Measurements from ENCODE around the gene TMEM150C. TPM values are rescaled to one million over a fixed set of nuclear protein-coding genes. Genes with fewer than 3 reads are reported as not detected.

Gene TMEM150C
- total RNA-seq, 1 donor from 2014 or later: not detected

DNA sequence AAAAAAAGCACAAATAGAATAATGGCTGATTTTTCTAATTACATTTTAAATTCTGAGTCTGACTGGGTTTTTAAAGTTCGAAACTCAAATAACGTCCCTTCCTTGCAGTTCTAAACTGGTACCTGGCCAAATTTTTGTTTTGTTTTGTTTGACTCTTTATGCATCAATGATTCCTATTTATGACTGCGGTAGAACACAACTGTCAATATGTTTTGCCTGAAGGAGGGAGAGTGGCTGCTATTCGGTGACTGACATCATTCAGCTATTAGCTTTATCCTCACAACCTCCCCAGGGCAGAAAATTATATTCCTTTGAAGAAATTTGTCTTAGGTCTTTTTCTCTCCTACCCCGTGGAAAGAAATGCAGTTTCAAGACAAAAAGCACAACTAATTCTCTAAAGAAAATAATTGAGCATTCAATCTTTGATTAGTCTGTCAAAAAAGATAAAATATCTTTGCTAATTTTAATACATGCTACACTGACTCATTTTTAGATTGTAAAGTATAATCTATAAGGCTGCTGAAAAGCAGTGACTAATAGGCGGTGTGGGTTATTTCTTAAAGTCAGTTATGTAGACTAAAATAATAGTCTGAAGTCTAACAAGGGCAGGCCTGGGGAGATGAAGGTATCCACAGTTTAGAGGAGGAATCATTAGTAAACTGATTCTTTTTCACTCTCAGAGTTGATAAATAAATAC lies 61.9 kb downstream of the TMEM150C start:
- H3K9me3 Mint-ChIP-seq: no peaks in the 10 kb centered on the region
- H3K27me3 Mint-ChIP-seq (ENCODE audit: insufficient read depth): no peaks in the 10 kb centered on the region
- no peak for DNase-seq (ENCODE audit: low spot score)
- H3K4me1 Mint-ChIP-seq (ENCODE audit: low read depth): no peaks in the 10 kb centered on the region
- no peak overlapping the region for H3K4me3 Mint-ChIP-seq
- intact Hi-C loops (cut with micrococcal nuclease): no loop called here
- no peaks in the 10 kb centered on the region for H3K36me3 Mint-ChIP-seq (ENCODE audit: low read depth)
- H3K27ac Mint-ChIP-seq: no peak overlapping the region

GRCh38 chr4:82496349-82496748 lies 65.4 kb downstream of the TMEM150C start:
- no peak overlapping the region for H3K4me3 Mint-ChIP-seq
- no peak overlapping the region for H3K27ac Mint-ChIP-seq
- H3K27me3 Mint-ChIP-seq (ENCODE audit: insufficient read depth): no peaks in the 10 kb centered on the region
- H3K36me3 Mint-ChIP-seq (ENCODE audit: low read depth): no peaks in the 10 kb centered on the region
- H3K4me1 Mint-ChIP-seq (ENCODE audit: low read depth): no peaks in the 10 kb centered on the region
- intact Hi-C loops (cut with micrococcal nuclease): no loop called here
- no peak for DNase-seq (ENCODE audit: low spot score)
- no peaks in the 10 kb centered on the region for H3K9me3 Mint-ChIP-seq

DNA sequence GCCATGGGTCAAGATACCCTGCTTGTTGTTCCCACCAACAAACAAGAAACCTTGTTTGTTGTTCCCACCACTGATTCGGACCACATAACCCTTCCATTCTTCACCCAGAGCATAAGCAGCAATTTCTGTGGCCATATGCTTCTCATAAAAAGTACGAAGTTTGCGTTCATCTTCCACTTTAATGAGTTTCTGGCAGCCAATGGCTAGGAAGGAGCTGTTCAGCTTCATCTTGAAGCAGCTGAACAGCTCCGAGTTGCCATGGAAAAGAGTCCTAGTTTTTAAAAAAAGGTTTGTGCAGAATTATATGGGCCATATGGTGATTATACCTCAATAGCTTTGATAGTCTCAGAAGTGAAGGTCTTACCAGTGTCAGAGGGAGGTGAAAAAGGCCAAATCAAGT lies 66.1 kb downstream of the TMEM150C start:
- no peak for DNase-seq (ENCODE audit: low spot score)
- Mint-ChIP-seq H3K4me3 (no peak overlapping the region), H3K36me3 (ENCODE audit: low read depth) (no peaks in the 10 kb centered on the region), H3K9me3 (no peaks in the 10 kb centered on the region), H3K4me1 (ENCODE audit: low read depth) (no peaks in the 10 kb centered on the region), H3K27me3 (ENCODE audit: insufficient read depth) (no peaks in the 10 kb centered on the region), H3K27ac (no peak overlapping the region)
- intact Hi-C loops (cut with micrococcal nuclease): no loop called here

- no peaks in the 10 kb centered on the region for H3K27me3 Mint-ChIP-seq (ENCODE audit: insufficient read depth)
- no peaks in the 10 kb centered on the region for H3K4me1 Mint-ChIP-seq (ENCODE audit: low read depth)
- H3K27ac Mint-ChIP-seq: no peak overlapping the region
- no peak for DNase-seq (ENCODE audit: low spot score)
- peaks cover 2% of the 10 kb centered on the region for H3K36me3 Mint-ChIP-seq (ENCODE audit: low read depth)
- H3K4me3 Mint-ChIP-seq: no peak overlapping the region
- intact Hi-C loops (cut with micrococcal nuclease): no loop called here
- no peaks in the 10 kb centered on the region for H3K9me3 Mint-ChIP-seq
Observed at GRCh38 chr4:82493721-82494425, 67.9 kb downstream of the TMEM150C start.

- Mint-ChIP-seq H3K9me3 (no peaks in the 10 kb centered on the region), H3K27ac (no peak overlapping the region), H3K4me3 (no peak overlapping the region), H3K36me3 (ENCODE audit: low read depth) (peaks cover 2% of the 10 kb centered on the region), H3K27me3 (ENCODE audit: insufficient read depth) (no peaks in the 10 kb centered on the region), H3K4me1 (ENCODE audit: low read depth) (no peaks in the 10 kb centered on the region)
- intact Hi-C loops (cut with micrococcal nuclease): no loop called here
- no peak for DNase-seq (ENCODE audit: low spot score)
Observed at GRCh38 chr4:82491251-82491960, 70.4 kb downstream of the TMEM150C start.

DNA sequence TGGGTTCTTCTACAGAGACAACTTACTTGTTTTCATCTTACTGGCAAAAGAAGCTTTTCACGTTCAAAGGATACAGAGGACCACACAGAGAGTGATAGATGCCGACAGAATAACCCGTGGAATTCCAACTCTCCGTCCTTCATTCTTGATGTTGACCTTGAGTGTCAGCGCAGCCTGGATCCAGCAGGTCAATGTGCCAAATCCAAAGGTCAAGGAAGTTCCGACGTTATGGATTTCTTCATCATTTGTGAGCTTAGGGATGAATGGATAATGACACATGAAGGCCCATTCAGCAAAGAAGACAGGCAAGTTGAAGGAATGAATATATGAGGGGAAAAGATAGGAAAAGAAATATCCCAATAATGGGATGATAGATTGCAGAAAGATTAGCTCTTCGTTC lies 71.8 kb downstream of the TMEM150C start:
- Mint-ChIP-seq H3K27me3 (ENCODE audit: insufficient read depth) (no peaks in the 10 kb centered on the region), H3K27ac (no peak overlapping the region)

DNA sequence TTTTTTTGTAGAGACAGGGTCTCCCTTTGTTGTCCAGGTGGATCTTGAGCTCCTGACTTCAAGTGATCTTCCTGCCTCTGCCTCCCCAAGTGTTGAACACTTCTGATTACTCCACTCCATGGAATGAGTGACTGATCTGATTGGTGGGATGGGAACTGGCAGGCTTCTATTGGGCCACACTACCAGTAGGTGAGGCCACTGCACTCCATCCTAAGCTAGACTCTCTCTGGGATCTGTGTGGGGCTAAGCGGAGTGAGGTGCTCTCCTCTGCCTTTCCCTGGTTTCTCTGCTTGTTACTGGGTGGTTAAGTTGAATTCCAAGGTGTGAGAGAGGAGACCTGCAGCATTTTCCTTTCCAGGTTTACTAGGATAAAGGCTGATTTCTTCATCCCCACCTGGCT lies 72.7 kb downstream of the TMEM150C start:
- intact Hi-C loops (cut with micrococcal nuclease): no loop called here
- Mint-ChIP-seq H3K27ac (no peak overlapping the region), H3K9me3 (no peaks in the 10 kb centered on the region), H3K27me3 (ENCODE audit: insufficient read depth) (no peaks in the 10 kb centered on the region), H3K36me3 (ENCODE audit: low read depth) (peaks cover 5% of the 10 kb centered on the region), H3K4me3 (no peak overlapping the region), H3K4me1 (ENCODE audit: low read depth) (no peaks in the 10 kb centered on the region)
- no peak for DNase-seq (ENCODE audit: low spot score)

More for the DNA sequence above, 71.8 kb downstream of the TMEM150C start:
- no peak for DNase-seq (ENCODE audit: low spot score)
- intact Hi-C loops (cut with micrococcal nuclease): no loop called here
- Mint-ChIP-seq H3K4me1 (ENCODE audit: low read depth) (no peaks in the 10 kb centered on the region), H3K9me3 (no peaks in the 10 kb centered on the region), H3K4me3 (no peak overlapping the region), H3K36me3 (ENCODE audit: low read depth) (peaks cover 4% of the 10 kb centered on the region)

- no peaks in the 10 kb centered on the region for H3K27me3 Mint-ChIP-seq (ENCODE audit: insufficient read depth)
- no peaks in the 10 kb centered on the region for H3K9me3 Mint-ChIP-seq
- H3K36me3 Mint-ChIP-seq (ENCODE audit: low read depth): peaks cover 8% of the 10 kb centered on the region
Observed at GRCh38 chr4:82484996-82485783, 76.6 kb downstream of the TMEM150C start.

GRCh38 chr4:82482387-82482786 lies 79.4 kb downstream of the TMEM150C start:
- Mint-ChIP-seq H3K4me3 (no peak overlapping the region), H3K36me3 (ENCODE audit: low read depth) (peaks cover 10% of the 10 kb centered on the region), H3K27ac (no peak overlapping the region), H3K4me1 (ENCODE audit: low read depth) (no peaks in the 10 kb centered on the region), H3K27me3 (ENCODE audit: insufficient read depth) (no peaks in the 10 kb centered on the region), H3K9me3 (no peaks in the 10 kb centered on the region)
- no peak for DNase-seq (ENCODE audit: low spot score)
- intact Hi-C loops (cut with micrococcal nuclease): no loop called here

More at GRCh38 chr4:82484996-82485783, 76.6 kb downstream of the TMEM150C start:
- no peak for DNase-seq (ENCODE audit: low spot score)
- no peak overlapping the region for H3K4me3 Mint-ChIP-seq
- H3K27ac Mint-ChIP-seq: no peak overlapping the region
- intact Hi-C loops (cut with micrococcal nuclease): no loop called here
- no peaks in the 10 kb centered on the region for H3K4me1 Mint-ChIP-seq (ENCODE audit: low read depth)

DNA sequence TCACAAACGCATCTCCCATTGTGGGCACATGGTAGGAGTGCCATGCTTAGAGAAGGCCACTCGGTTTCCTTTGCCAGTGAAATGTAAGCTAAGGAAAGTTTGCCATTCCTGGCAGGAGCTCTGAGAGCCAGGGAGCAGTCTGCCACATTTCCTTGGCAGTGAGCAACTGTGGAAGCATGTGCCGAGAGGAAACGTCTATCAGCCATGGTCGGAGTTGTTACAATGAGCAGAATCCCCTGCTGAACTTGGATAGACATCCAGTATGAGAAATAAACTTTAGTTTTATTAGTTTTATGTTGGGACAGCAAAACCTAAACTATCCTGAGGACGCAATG lies 80.3 kb downstream of the TMEM150C start:
- DNase-seq (ENCODE audit: low spot score): no peak
- Mint-ChIP-seq H3K9me3 (no peaks in the 10 kb centered on the region), H3K4me3 (no peak overlapping the region), H3K27ac (no peak overlapping the region), H3K4me1 (ENCODE audit: low read depth) (no peaks in the 10 kb centered on the region), H3K27me3 (ENCODE audit: insufficient read depth) (no peaks in the 10 kb centered on the region), H3K36me3 (ENCODE audit: low read depth) (peaks cover 10% of the 10 kb centered on the region)
- intact Hi-C loops (cut with micrococcal nuclease): no loop called here

DNA sequence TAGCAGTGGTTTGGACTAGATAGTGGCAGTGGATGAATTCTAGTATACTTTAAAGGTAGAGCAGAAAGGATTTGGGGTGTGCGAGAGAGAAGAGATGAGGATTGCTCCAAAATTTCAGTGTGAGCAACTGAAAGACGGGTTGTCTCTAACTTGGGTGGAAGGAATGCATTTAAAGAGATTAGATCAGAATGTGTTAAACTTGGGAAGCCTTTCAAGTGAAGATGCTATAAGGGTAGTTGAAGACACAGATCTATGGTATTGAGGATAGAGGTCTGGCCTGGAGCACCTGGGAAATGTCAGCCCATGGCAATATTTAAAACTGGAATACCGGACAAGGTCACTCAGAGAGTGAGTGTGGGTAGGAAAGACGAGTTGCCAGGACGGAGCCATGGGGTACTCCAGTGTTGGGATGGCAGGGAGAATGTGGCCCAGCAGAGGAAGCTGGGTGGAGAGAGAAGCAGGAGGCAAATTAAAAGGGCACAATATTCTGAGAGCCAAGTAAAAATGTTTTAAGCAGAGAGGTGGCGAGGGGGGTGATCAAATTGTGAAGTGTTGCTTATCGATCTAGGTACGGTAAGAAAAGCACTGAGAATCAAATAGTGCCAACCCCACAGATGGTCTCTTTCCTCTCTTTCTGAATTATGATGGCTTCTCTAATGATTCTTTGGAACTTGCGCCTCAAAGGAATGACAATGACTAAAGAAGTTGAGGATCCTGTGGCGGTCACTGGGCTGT lies 80.8 kb downstream of the TMEM150C start:
- intact Hi-C loops (cut with micrococcal nuclease): no loop called here
- H3K36me3 Mint-ChIP-seq (ENCODE audit: low read depth): peaks cover 10% of the 10 kb centered on the region
- no peaks in the 10 kb centered on the region for H3K4me1 Mint-ChIP-seq (ENCODE audit: low read depth)
- no peaks in the 10 kb centered on the region for H3K9me3 Mint-ChIP-seq
- DNase-seq (ENCODE audit: low spot score): no peak
- H3K27me3 Mint-ChIP-seq (ENCODE audit: insufficient read depth): no peaks in the 10 kb centered on the region
- no peak overlapping the region for H3K27ac Mint-ChIP-seq
- H3K4me3 Mint-ChIP-seq: no peak overlapping the region

- Mint-ChIP-seq H3K9me3 (no peaks in the 10 kb centered on the region), H3K27me3 (ENCODE audit: insufficient read depth) (no peaks in the 10 kb centered on the region), H3K36me3 (ENCODE audit: low read depth) (peaks cover 8% of the 10 kb centered on the region), H3K4me3 (no peak overlapping the region), H3K4me1 (ENCODE audit: low read depth) (no peaks in the 10 kb centered on the region), H3K27ac (no peak overlapping the region)
- no peak for DNase-seq (ENCODE audit: low spot score)
- intact Hi-C loops (cut with micrococcal nuclease): no loop called here
Observed at GRCh38 chr4:82479562-82479961, 82.2 kb downstream of the TMEM150C start.
